PC-9 (cell line): ENCODE results near the gene TMEM116. TPM values are rescaled to one million over a fixed set of nuclear protein-coding genes. Genes with fewer than 3 reads are reported as not detected.

Experiments used
- BruUV-seq: library from RNA; stranded (reverse); fragments of 400-500 nt; replicated peaks from 2 replicates; lab custom pipeline; 2021; lab: Mats Ljungman, UMichigan
- CTCF ChIA-PET: fragments of 300-600 bp; sonication (Branson Sonifier 250); formaldehyde crosslinking; loops from one replicate; lab custom pipeline; 2022; ENCODE audit warnings: antibody characterized with exemption; lab: Charles Lee
- POLR2A ChIA-PET: fragments of 300-600 bp; sonication (Branson Sonifier 250); formaldehyde crosslinking; loops from one replicate; lab custom pipeline; 2022; ENCODE audit warnings: antibody characterized with exemption; ENCODE audit not compliant: unreplicated experiment; lab: Charles Lee
- DNase-seq, 2 experiments: peaks; one replicate each; pipeline versions ENCODE4 v3.0.0 to v3.0.0-alpha.2; 2015 to 2022; ENCODE audit warnings: mixed read lengths in 1 of 2
- H2AFZ ChIP-seq: fragments of 200-600 bp; sonication (generic); 2 replicates; pipeline ENCODE4 v1.8.1; 2017; ENCODE audit warnings: antibody characterized with exemption
- H3F3A ChIP-seq: fragments of 200-600 bp; sonication (generic); 2 replicates; pipeline ENCODE4 v1.8.1; 2017; ENCODE audit warnings: antibody characterized with exemption, mild to moderate bottlenecking, low read depth; ENCODE audit not compliant: insufficient read depth
- H3K27ac ChIP-seq: fragments of 200-600 bp; sonication (generic); 2 replicates; pipeline ENCODE4 v1.6.1; 2016; ENCODE audit warnings: mixed run types
- H3K27me3 ChIP-seq: fragments of 200-600 bp; sonication (generic); 2 replicates; pipeline ENCODE4 v1.6.1; 2016; ENCODE audit warnings: low read depth, mixed run types; ENCODE audit not compliant: insufficient read depth
- H3K36me3 ChIP-seq: fragments of 200-600 bp; sonication (generic); 2 replicates; pipeline ENCODE4 v1.6.1; 2016; ENCODE audit warnings: low read depth, mixed run types
- H3K4me1 ChIP-seq: fragments of 200-600 bp; sonication (generic); replicated peaks from 2 replicates; pipeline ENCODE4 v1.6.1; 2016; ENCODE audit warnings: mixed run types; ENCODE audit not compliant: insufficient read depth
- H3K4me2 ChIP-seq: fragments of 200-600 bp; sonication (generic); 2 replicates; pipeline ENCODE4 v1.6.1; 2017; ENCODE audit warnings: mixed run types
- H3K4me3 ChIP-seq: fragments of 200-600 bp; sonication (generic); 2 replicates; pipeline ENCODE4 v1.6.1; 2016; ENCODE audit warnings: mixed run types
- H3K79me2 ChIP-seq: fragments of 200-600 bp; sonication (generic); 2 replicates; pipeline ENCODE4 v1.6.1; 2017; ENCODE audit warnings: low read depth, mixed run types
- H3K9me2 ChIP-seq: fragments of 200-600 bp; sonication (generic); 2 replicates; pipeline ENCODE4 v1.8.1; 2017; ENCODE audit warnings: mild to moderate bottlenecking; ENCODE audit not compliant: insufficient read depth
- H3K9me3 ChIP-seq: fragments of 200-600 bp; sonication (generic); 2 replicates; pipeline ENCODE4 v1.8.1; 2016; ENCODE audit warnings: low read depth; ENCODE audit not compliant: insufficient read depth
- H4K20me1 ChIP-seq: fragments of 200-600 bp; sonication (generic); 2 replicates; pipeline ENCODE4 v1.8.1; 2017; ENCODE audit not compliant: insufficient read depth
- CTCF ChIP-seq: fragments of 200-600 bp; sonication (generic); conservative IDR thresholded peaks from 2 replicates; pipeline ENCODE4 v1.6.1; 2017; ENCODE audit warnings: mixed run types, antibody characterized with exemption, mild to moderate bottlenecking, moderate library complexity
- EZH2 ChIP-seq: fragments of 200-600 bp; sonication (generic); IDR thresholded peaks from 2 replicates; pipeline ENCODE4 v1.8.0; 2017; ENCODE audit warnings: antibody characterized with exemption, low read depth
- intact Hi-C: fragments of 100-400 bp; cut with micrococcal nuclease; formaldehyde crosslinking; loops from one replicate; pipeline ENCODE4 v1.10.0; 2022; ENCODE audit not compliant: unreplicated experiment
- total RNA-seq: library from RNA; stranded (reverse); gene quantifications from 2 replicates; pipeline ENCODE4 v1.2.3, GENCODE V29; 2021

TMEM116 gene
- total RNA-seq, 1 experiment from 2014 or later, result 21.9 TPM

GRCh38 chr12:111942557-111942956 is 70.4 kb downstream of the TMEM116 start:
- Histone ChIP-seq H2AFZ (no peak overlapping the region), H3K9me3 (no peaks in the 10 kb centered on the region), H3K36me3 (no peaks in the 10 kb centered on the region), H4K20me1 (no peaks in the 10 kb centered on the region), H3K9me2 (no peaks in the 10 kb centered on the region), H3K4me1 (no peaks in the 10 kb centered on the region), H3K27ac (no peak overlapping the region), H3K27me3 (no peaks in the 10 kb centered on the region), H3K4me2 (no peak overlapping the region), H3F3A (peaks cover 4% of the 10 kb centered on the region; the same call in 1 of the 2 replicates), H3K79me2 (no peaks in the 10 kb centered on the region), H3K4me3 (no peak overlapping the region)
- POLR2A ChIA-PET, result no interaction called here
- intact Hi-C loops, result no loop called here
- CTCF ChIA-PET, result interaction anchor here (1.3 kb wide), 1 partner anchor 470 kb away, joined by 3 read pairs; no protein-coding TSS in a partner anchor
- TF ChIP-seq EZH2, result no peak
- TF ChIP-seq CTCF, result no peak
- peak in 1 of 2 experiments; percentile 36 for DNase-seq
- BruUV-seq, result no TSS peak

- H3F3A ChIP-seq, result no peaks in the 10 kb centered on the region; the same call in 1 of the 2 replicates
- H3K9me2 ChIP-seq, result 0 out of 2 replicates have a peak, but pooled peaks cover 1% of the 10 kb centered on the region
- H3K79me2 ChIP-seq, result no peaks in the 10 kb centered on the region
- no peaks in the 10 kb centered on the region for H3K36me3 ChIP-seq
- no peaks in the 10 kb centered on the region for H3K4me1 ChIP-seq
- no peak overlapping the region for H3K4me2 ChIP-seq
- no peak overlapping the region for H3K27ac ChIP-seq
- intact Hi-C loops, result no loop called here
- no peaks in the 10 kb centered on the region for H4K20me1 ChIP-seq
- no peaks in the 10 kb centered on the region for H3K9me3 ChIP-seq
- CTCF ChIA-PET, result no interaction called here
- no peak overlapping the region for H2AFZ ChIP-seq
- no TSS peak for BruUV-seq
- H3K27me3 ChIP-seq, result no peaks in the 10 kb centered on the region
- DNase-seq, result no peak
- H3K4me3 ChIP-seq, result no peak overlapping the region
- TF ChIP-seq EZH2 (no peak), CTCF (no peak)
- POLR2A ChIA-PET, result no interaction called here
These were observed 75.5 kb downstream of the TMEM116 start for GRCh38 chr12:111937429-111937828.

GRCh38 chr12:111936869-111937268 is 76.1 kb downstream of the TMEM116 start:
- no peaks in the 10 kb centered on the region for H3F3A ChIP-seq
- H3K9me2 ChIP-seq, result 0 out of 2 replicates have a peak, but pooled peaks cover 5% of the 10 kb centered on the region
- ChIA-PET CTCF (no interaction called here), POLR2A (no interaction called here)
- TF ChIP-seq EZH2 (no peak), CTCF (no peak)
- no peaks in the 10 kb centered on the region for H4K20me1 ChIP-seq
- no peaks in the 10 kb centered on the region for H3K4me1 ChIP-seq
- H3K36me3 ChIP-seq, result no peaks in the 10 kb centered on the region
- no peaks in the 10 kb centered on the region for H3K27me3 ChIP-seq
- intact Hi-C loops, result no loop called here
- H3K9me3 ChIP-seq, result no peaks in the 10 kb centered on the region
- no TSS peak for BruUV-seq
- no peak overlapping the region for H3K4me2 ChIP-seq
- H3K4me3 ChIP-seq, result no peak overlapping the region
- no peak overlapping the region for H2AFZ ChIP-seq
- no peak overlapping the region for H3K27ac ChIP-seq
- H3K79me2 ChIP-seq, result no peaks in the 10 kb centered on the region
- DNase-seq, result no peak
